Ectodermal cell (in vitro differentiated cells): Measurements from ENCODE around the gene ADGRB3.

Source experiments
- H3K27ac ChIP-seq: 2 replicates; pipeline ENCODE4 v1.7.0; 2013; ENCODE audit warnings: mild to moderate bottlenecking, low read depth, low read length; ENCODE audit not compliant: insufficient read depth, poor library complexity, severe bottlenecking
- H3K27me3 ChIP-seq: 2 replicates; pipeline ENCODE4 v1.7.0; 2013; ENCODE audit warnings: mild to moderate bottlenecking, low read length; ENCODE audit not compliant: insufficient read depth, control insufficient read depth, poor library complexity, severe bottlenecking
- H3K36me3 ChIP-seq: one replicate; pipeline ENCODE4 v1.7.0; 2013; ENCODE audit warnings: low read length; ENCODE audit not compliant: control insufficient read depth, insufficient read depth
- H3K4me1 ChIP-seq: one replicate; pipeline ENCODE4 v1.7.0; 2013; ENCODE audit warnings: low read length; ENCODE audit not compliant: control insufficient read depth, insufficient read depth
- H3K4me3 ChIP-seq: 2 replicates; pipeline ENCODE4 v1.7.0; 2013; ENCODE audit warnings: low read depth, low read length, control low read depth; ENCODE audit not compliant: insufficient read depth
- H3K9me3 ChIP-seq: 2 replicates; pipeline ENCODE4 v1.7.0; 2013; ENCODE audit warnings: mild to moderate bottlenecking, low read length, moderate library complexity; ENCODE audit not compliant: control insufficient read depth
- WGBS, 2 experiments: methylation state at CpG; one replicate each; pipeline ENCODE4 v1.1.7; 2013; ENCODE audit warnings: missing lambda C conversion rate in 2 of 2; 5-methylcytosine and 5-hydroxymethylcytosine counted together

ADGRB3 gene

GRCh38 chr6:68718385-68719073 lies 83.4 kb downstream of the ADGRB3 start:
- H3K36me3 ChIP-seq, result no peaks in the 10 kb centered on the region
- H3K27me3 ChIP-seq, result no peaks in the 10 kb centered on the region
- no peak overlapping the region for H3K27ac ChIP-seq
- no peak overlapping the region for H3K4me3 ChIP-seq
- WGBS, 2 experiments, result 96 to 97% methylated on average over 5 of the region's 5 CpGs
- H3K4me1 ChIP-seq, result no peaks in the 10 kb centered on the region
- no peaks in the 10 kb centered on the region for H3K9me3 ChIP-seq

- H3K36me3 ChIP-seq, result no peaks in the 10 kb centered on the region
- WGBS, 2 experiments, result 94 to 97% methylated on average over 2 of the region's 2 CpGs
- H3K27me3 ChIP-seq, result no peaks in the 10 kb centered on the region
- H3K4me1 ChIP-seq, result no peaks in the 10 kb centered on the region
- no peak overlapping the region for H3K27ac ChIP-seq
- H3K4me3 ChIP-seq, result no peak overlapping the region
- no peaks in the 10 kb centered on the region for H3K9me3 ChIP-seq
These were observed 84.7 kb downstream of the ADGRB3 start for GRCh38 chr6:68719761-68720160.

- H3K27me3 ChIP-seq, result no peaks in the 10 kb centered on the region
- H3K36me3 ChIP-seq, result no peaks in the 10 kb centered on the region
- H3K4me1 ChIP-seq, result no peaks in the 10 kb centered on the region
- no peak overlapping the region for H3K4me3 ChIP-seq
- WGBS, 2 experiments, result 89 to 100% methylated on average over 2 of the region's 2 CpGs
- H3K9me3 ChIP-seq, result no peaks in the 10 kb centered on the region
- no peak overlapping the region for H3K27ac ChIP-seq
These were observed 87.9 kb downstream of the ADGRB3 start for GRCh38 chr6:68722891-68723527.

- H3K4me3 ChIP-seq, result no peak overlapping the region
- no peaks in the 10 kb centered on the region for H3K27me3 ChIP-seq
- H3K36me3 ChIP-seq, result no peaks in the 10 kb centered on the region
- no peaks in the 10 kb centered on the region for H3K9me3 ChIP-seq
- H3K4me1 ChIP-seq, result no peaks in the 10 kb centered on the region
- WGBS, 2 experiments, result no CpG with 5 or more reads among the region's 2 CpGs
- H3K27ac ChIP-seq, result no peak overlapping the region
These were observed 89.0 kb downstream of the ADGRB3 start for GRCh38 chr6:68724060-68724459.

GRCh38 chr6:68726337-68726736 lies 91.3 kb downstream of the ADGRB3 start:
- H3K4me3 ChIP-seq, result no peak overlapping the region
- H3K36me3 ChIP-seq, result no peaks in the 10 kb centered on the region

GRCh38 chr6:68726992-68727391 lies 91.9 kb downstream of the ADGRB3 start:
- Histone ChIP-seq H3K36me3 (no peaks in the 10 kb centered on the region), H3K9me3 (no peaks in the 10 kb centered on the region), H3K4me3 (no peak overlapping the region), H3K4me1 (no peaks in the 10 kb centered on the region), H3K27ac (no peak overlapping the region), H3K27me3 (no peaks in the 10 kb centered on the region)
- WGBS, 2 experiments, result 88 to 100% methylated on average over 1 of the region's 1 CpG

More at GRCh38 chr6:68726337-68726736, 91.3 kb downstream of the ADGRB3 start:
- Histone ChIP-seq H3K4me1 (no peaks in the 10 kb centered on the region), H3K27ac (no peak overlapping the region), H3K9me3 (no peaks in the 10 kb centered on the region), H3K27me3 (no peaks in the 10 kb centered on the region)

- H3K9me3 ChIP-seq, result no peaks in the 10 kb centered on the region
- no peaks in the 10 kb centered on the region for H3K27me3 ChIP-seq
- H3K4me3 ChIP-seq, result no peak overlapping the region
- no CpG with 5 or more reads among the region's 1 CpG for WGBS, 2 experiments
- no peaks in the 10 kb centered on the region for H3K36me3 ChIP-seq
- no peak overlapping the region for H3K27ac ChIP-seq
- no peaks in the 10 kb centered on the region for H3K4me1 ChIP-seq
These were observed 92.6 kb downstream of the ADGRB3 start for GRCh38 chr6:68727699-68728098.

- Histone ChIP-seq H3K27ac (no peak overlapping the region), H3K4me3 (no peak overlapping the region), H3K4me1 (no peaks in the 10 kb centered on the region), H3K27me3 (no peaks in the 10 kb centered on the region), H3K36me3 (no peaks in the 10 kb centered on the region), H3K9me3 (no peaks in the 10 kb centered on the region)
- WGBS, 2 experiments, result 84 to 92% methylated on average over 3 of the region's 5 CpGs
These were observed 93.3 kb downstream of the ADGRB3 start for GRCh38 chr6:68728159-68728979.

- WGBS, 2 experiments, result 82 to 87% methylated on average over 4 to 5 of the region's 5 CpGs
- no peaks in the 10 kb centered on the region for H3K4me1 ChIP-seq
- H3K9me3 ChIP-seq, result no peaks in the 10 kb centered on the region
These were observed 94.4 kb downstream of the ADGRB3 start for GRCh38 chr6:68729377-68729903.

More at GRCh38 chr6:68729377-68729903, 94.4 kb downstream of the ADGRB3 start:
- H3K27me3 ChIP-seq, result no peaks in the 10 kb centered on the region
- no peak overlapping the region for H3K4me3 ChIP-seq
- no peaks in the 10 kb centered on the region for H3K36me3 ChIP-seq
- no peak overlapping the region for H3K27ac ChIP-seq
